ENCODE measurements around the gene SVEP1.

DNA sequence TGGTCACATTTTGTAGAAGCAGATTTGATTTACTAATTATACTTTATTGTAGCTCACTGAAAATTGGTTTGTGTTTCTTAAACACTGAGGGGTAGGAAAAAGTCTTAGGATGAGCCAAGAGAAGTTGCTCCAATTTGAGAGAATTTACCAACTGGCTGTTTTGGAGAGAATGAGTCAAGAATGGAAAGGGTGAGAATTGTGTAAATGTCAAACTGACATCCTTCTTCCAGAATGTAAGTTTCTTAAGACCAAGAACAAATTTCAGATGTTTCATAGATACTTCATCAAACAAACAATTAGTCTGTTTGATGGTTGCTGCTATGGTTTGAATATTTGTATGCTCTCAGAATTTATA is 135.7 kb downstream of the SVEP1 start:
- TF ChIP-seq, protein P1, sequence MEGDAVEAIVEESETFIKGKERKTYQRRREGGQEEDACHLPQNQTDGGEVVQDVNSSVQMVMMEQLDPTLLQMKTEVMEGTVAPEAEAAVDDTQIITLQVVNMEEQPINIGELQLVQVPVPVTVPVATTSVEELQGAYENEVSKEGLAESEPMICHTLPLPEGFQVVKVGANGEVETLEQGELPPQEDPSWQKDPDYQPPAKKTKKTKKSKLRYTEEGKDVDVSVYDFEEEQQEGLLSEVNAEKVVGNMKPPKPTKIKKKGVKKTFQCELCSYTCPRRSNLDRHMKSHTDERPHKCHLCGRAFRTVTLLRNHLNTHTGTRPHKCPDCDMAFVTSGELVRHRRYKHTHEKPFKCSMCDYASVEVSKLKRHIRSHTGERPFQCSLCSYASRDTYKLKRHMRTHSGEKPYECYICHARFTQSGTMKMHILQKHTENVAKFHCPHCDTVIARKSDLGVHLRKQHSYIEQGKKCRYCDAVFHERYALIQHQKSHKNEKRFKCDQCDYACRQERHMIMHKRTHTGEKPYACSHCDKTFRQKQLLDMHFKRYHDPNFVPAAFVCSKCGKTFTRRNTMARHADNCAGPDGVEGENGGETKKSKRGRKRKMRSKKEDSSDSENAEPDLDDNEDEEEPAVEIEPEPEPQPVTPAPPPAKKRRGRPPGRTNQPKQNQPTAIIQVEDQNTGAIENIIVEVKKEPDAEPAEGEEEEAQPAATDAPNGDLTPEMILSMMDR (IDR thresholded peaks at IDR 0.05; ENCODE audit: low read depth, low read length, poor library complexity, severe bottlenecking) = no peak
- TF ChIP-seq EZH2phosphoT487 (IDR thresholded peaks at IDR 0.05; ENCODE audit: borderline replicate concordance, low read length) = no peak

All from DOHH2 (cell line).